GM19324 (cell line): ENCODE data around the gene MIPEP.
"Not testable (repeated sequence)": the region's sequence is repeated elsewhere in the genome, so short reads cannot be mapped to it uniquely, and the experiment has no call there.

ENCODE experiments used
- ATAC-seq: cut with Tn5 transposase; IDR thresholded peaks from one replicate; pipeline ENCODE4 v1.9.1; 2021; ENCODE audit warnings: mild to moderate bottlenecking, moderate library complexity; ENCODE audit not compliant: unreplicated experiment, low FRiP score

Gene MIPEP

DNA sequence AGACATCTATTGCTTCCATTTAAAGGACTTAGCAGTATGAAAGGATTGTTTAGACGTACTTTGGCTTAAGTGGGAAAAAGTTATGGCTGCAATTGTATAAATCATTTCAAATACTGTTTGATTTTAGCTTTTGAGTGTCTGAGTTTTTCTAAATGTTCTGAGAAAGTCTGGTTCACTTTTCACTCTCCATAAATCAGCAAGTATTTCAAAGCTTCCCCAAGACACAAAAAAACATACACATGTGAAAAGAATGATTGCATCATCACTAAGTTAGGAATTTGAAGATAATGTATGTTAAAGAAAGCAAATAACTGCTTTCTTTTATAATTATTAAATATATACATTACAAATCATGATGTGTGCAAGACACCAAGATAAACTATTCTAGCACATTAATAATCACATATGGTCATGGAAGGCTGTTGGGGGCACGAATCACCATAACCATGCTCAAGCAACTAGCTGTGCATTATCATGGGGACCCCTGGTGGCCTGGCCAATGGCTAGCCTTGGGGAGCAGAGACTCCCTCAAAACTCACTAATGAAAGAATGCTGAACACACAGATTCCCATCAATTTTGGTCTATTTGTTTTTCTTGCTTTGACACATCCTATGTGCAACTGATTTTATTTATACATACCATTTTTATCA, 111.1 kb downstream of the MIPEP start:
- ATAC-seq: no peak

DNA sequence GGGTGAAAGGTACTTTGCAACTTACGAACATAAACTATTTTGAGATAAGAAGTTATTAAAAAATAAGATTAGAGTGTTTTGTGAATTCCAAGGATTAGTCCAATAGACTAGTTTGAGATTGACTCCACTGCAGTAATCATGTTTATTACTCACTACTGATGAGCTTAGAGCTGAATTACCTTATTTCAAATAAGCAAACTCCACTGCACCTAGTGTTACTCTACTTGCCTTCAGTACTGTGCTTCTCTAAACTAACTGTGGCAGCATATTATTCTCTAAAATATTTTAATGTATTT, 111.7 kb downstream of the MIPEP start:
- peak; percentile 30 for ATAC-seq

DNA sequence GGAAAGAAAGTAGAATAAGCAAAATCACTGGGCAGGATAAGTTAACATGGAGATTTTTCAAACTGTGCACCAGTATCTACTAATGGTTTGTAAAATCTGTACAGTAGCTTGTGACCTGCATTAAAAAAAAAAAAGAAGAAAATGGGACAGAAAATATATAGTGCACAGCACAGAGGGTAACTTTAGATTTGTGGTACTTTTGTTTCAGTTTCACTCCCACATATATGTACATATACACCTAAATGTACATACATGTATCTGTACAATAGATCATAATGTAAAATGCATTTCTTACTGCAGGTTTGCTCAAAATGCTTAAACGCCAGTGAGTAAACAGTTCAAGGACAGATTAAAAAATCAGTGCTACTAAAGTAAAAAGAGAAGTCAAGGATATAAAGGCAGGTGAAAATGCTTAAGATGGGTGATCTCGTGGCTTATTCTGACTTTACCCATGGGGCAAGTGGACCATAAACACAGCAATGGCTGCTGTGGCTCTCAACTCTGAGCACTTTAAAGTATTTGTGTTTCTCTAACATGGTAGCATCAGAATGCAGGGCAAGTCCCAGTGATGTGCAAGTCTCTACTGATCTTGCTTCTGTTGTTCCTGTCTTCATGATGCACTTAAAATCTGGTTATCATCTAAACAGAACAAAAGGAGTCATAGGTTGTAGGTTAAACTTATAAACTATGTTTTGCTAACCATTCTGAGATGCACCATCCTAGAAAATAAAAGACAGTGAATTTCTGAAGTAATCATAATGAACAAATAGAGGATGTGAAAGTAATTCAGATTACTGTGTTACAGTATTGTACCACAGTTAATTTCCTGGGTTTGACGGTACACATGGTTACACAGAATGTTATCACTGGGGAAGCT, 112.3 kb downstream of the MIPEP start:
- ATAC-seq: peak; percentile 92

DNA sequence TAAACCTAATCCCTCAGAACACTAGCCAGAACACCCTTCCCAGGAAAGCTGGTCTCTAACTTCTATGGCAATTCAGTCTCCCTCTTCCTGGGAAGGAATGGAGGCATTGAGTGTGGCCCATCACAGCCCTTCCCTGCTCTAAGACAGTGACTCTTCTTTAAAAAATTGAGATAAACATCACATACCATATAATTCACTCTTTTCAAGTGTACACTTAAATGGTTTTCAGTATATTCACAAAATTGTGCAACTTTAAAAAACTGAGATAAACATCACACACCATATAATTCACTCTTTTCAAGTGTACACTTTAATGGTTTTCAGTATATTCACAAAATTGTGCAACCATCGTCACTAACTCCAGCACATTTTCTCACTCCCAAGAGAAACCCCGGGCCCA, 116.5 kb downstream of the MIPEP start:
- no peak for ATAC-seq

DNA sequence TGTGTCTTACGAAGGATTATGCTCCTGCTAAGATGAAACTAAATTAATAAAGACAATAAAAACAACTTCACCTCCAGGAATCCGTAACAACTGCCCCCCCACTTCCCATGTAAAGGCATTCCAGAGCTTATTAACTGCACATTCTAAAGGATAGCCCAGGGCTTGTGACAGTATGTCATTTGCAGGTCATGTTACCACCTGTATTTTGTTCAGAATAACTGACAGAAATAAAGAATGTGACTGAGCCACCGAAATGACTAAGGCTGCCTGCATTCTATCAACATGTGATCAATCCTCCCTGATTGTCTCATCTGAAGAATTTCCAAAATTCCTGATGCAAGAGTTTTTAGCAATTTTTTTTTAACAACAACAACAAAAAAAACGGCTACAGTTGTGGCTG, 117.2 kb downstream of the MIPEP start:
- no peak for ATAC-seq

DNA sequence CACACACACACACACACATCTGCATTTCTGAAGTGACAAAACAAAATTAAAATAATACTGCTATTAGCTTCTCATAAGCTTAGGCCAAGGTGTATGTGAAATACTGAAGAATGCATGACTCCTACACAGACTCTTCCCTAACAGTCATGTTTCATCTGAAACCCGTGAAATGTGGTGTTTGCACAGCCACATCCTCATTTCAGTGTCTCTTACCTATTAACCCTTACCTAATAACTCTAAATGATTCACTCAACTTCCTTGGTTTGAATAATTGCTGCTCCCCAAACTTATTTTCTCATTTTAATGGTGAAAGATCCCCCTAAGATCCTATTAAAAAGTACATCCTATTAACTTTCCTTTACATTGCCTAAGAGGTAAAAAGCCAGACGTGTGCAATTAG, 117.6 kb downstream of the MIPEP start:
- peak; percentile 84 for ATAC-seq

DNA sequence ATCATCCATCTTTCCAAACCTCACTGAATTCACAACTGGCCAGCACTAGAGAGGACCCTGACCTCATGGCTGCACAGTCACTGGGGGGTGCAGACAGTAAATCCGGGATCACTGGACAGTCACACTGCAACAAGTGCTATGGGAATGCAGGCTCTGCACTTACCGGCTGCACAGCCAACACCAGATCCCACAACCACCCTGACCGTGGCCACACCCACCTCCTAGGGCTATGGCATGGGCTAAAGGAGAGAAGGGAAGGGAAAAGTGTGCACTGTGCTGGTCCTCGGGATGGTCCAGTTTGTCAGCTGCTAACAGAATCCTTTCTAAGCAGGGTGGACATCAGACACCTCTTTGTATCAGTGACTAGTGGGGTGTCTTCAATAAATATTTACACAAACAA, 118.2 kb downstream of the MIPEP start:
- no peak for ATAC-seq

DNA sequence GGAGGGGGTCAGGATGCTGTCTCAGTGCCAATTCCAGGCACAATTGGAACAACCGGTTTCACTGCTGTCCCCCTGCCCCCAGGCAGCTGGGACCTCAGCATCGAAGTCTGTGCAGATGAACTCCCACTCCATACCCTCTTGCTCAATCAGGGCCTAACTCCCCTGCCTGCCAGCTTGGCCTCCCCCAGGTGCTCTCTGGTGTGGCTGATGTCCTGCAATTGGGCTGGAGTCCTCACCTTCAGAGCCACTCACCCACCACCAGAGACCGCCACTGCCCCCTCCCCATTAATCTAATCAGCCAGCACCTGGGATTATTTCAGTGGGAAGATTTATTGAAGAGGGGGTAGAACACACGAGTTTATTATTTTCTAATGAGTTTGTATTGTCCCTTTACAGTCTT, 118.8 kb downstream of the MIPEP start:
- no peak for ATAC-seq

DNA sequence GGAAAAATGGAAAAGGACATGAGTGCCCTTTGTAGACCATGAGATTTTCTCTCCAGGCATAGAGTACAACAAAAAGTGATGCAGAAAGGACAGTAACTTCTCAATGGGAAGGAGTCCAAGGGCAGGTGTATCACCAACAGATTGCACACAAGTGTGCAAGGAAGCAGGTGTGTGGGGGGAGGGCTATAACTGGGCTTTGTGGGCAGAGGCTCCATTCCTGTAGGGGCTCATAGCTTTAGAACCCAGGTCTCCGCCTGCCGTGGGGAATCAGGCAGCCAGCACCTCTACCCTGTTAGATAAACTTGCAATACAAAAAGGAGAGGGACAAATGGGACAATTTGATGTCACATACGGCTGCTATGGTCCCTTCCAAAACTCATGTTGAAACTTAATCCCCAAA, 119.8 kb downstream of the MIPEP start:
- ATAC-seq: no peak

DNA sequence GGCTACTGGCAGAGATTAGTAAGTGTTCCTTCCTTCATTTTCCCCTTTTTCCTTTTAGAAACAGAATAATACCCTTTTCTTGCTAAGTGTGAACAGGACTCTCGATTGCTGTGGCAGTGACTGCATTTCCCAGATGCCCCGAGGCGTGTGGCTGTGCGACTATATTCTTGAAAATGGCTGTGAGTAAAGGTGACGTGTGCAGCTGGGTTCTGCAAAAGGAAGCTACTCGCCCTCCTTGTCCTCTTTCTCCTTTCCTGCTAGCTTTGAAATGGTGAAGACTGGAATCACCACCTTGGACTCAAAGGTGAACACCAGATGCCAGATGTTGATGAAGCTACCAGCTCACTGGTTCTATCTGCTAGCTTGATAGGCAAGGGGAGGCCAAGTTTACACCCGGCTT, 121.4 kb downstream of the MIPEP start:
- ATAC-seq: no peak

DNA sequence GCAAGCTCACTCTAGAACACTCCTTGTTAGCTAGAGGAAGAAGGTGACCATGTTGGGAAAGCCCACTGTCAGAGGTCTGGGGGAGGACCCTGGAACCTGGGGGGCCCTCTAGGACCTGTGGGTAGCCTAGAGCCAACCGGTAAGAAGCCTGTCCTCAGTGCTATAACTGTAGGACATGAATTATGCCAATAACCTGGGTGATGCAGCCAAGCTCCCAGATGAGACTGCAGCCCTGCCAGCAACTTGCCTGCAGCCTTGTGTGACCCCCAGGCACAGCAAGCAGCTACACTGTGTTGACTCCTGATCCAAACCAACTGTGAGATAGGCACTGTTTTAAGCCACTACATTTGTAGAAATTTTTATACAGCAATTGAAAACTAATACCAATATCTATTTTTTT, 122.3 kb downstream of the MIPEP start:
- no peak for ATAC-seq

DNA sequence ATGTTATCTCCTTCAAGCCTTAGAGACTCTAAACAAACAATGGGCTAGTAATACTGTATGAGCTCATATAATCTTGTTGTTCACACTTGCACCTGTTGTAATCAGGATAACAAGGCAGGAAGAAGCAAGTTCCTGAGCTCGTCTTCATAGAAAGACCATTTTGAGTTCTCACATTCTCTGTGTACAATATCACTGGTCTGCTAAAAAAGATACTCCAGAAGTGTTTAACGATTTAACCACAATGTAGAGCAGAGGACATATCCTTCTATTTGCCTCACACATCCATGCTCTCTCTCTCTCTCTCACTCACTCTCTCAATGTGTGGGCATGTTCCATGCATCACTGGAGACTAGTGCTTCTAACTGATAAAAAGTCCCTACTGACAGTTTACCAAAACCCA, 122.9 kb downstream of the MIPEP start:
- no peak for ATAC-seq

DNA sequence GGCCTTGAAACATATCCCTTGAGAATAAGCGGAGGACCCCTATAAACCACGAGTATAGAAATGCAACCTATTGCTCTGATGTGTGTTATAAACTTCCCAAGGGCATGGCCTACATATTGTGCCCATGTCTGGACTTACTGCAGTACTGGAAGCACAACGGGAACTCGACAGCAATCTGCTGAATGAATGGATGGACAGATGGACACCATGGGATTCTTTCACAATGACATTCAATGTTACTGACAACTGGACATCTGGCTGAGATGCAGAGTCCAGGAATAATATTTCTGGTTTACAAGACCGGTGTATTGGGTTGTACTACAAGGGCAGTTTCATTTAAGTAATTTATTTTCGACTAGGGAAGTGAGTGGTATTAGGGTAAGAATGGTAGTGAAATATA, 123.7 kb downstream of the MIPEP start:
- no peak for ATAC-seq

DNA sequence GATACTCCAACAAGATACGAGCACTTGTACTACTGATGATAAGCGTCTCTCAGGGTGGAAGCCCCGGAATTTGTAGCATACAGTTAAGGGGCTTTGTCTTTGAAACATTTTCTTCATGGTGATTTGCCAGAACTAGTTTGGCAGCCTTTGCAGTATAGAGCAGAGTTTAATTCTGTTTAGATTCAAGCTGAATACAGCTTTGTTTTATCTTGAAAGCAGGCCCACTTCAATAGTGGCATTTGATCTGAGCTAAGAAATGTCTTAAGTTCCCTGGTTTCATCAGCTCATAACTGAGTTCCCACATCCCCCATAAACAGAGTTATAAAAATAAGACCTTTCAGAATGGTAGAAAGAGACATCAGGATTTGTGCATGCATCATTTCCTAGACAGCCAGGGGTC, 125.9 kb downstream of the MIPEP start:
- ATAC-seq: no peak

DNA sequence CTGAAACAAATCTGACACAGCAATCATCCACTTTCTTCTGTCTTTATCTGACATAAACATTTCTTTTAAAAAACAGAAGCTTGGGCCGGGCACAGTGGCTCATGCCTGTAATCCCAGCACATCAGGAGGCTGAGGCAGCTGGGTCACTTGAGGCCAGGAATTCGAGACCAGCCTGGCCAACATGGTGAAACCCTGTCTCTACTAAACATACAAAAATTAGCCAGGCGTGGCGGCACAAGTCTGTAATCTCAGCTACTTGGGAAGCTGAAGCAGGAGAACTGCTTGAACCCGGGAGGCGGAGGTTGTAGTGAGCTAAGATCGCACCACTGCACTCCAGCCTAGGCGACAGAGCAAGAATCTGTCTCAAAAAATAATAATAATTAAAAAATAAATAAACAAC, 127.4 kb downstream of the MIPEP start:
- not testable (repeated sequence) for ATAC-seq

DNA sequence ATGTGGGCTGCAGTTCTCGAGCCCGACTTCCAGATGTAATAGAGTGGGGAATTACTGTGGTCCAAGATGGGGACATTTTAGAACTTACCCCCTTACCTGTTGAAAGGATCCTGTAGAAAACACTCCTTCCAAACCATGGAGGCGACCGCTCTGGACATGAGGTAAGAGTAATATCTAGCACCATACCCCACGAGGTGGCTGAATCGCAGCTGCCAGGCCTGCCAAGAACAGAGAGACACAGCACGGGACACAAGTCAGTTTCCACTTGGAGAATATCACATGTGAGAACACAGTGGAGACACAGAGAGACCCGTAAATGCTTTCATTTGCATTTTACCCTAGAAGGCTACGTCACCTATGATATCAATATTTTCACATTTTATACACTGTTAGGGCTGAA, 129.2 kb downstream of the MIPEP start:
- no peak for ATAC-seq

DNA sequence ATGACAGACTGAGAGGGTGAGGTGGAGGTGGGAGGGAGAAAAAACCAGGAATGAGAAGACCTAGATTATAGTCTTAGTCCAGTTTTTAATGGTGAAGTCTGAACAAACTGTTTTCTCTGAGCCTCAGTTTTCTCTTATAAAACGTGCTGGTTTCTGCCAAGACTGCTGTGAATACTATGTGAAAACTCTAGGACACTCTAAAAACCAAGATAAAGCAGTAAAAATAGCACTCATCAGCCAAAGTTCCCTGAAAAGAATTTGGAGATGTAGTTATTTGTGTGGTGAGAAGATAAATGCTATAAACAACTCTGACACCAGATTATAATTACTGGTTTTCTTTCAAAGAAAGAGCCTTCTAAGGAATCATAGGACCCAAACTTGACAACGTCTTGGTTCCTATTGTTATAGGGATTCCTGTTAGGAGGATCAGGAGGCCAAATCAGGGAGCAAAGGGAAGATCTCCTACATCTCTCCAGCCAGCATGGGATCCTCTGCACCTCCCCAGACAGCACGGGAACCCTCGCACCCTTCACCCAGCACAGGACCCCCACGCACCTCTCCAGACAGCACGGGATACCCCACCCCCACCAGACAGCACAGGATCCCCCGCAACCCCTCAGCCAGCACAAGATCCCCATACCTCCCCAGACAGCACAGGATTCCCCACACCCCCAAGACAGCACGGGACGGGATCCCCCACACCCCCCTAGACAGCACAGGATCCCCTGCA, 130.2 kb downstream of the MIPEP start:
- ATAC-seq: no peak

DNA sequence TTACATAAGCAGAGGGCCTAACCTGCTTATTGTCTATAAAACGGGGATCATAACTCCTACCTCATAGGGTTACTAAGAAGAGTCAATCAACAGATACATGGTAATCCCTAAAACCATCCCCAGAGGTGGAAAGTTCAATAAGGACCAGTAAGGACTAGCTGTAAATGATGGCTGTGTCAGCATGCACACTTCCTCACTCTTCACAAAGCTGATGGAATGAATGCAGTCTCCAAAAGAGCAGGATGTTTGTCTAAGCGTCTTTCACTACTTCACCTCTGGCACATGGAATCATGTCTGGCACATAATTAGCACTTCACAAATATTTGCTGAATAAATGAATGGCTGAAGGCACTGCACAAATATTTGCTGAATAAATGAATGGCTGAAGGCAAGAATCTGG, 134.2 kb downstream of the MIPEP start:
- ATAC-seq: no peak

DNA sequence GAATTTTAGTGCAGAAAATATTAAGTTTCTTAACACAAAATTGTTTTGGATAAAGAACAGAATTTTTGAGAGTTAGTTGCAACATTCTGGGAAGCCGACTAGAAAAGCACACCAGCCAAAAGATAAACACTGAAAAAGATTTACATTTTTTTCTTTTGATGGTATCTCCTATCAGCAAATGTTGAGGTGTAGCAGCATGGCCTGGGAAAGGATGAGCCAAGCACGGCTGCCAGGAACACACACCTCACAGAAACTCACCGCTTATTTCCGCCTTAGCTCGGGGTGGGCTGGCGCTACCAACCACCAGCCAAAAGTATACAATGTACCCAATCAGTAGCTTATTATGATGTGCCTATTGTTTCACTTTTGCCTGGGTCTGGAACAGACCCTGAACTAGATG, 134.7 kb downstream of the MIPEP start:
- no peak for ATAC-seq

DNA sequence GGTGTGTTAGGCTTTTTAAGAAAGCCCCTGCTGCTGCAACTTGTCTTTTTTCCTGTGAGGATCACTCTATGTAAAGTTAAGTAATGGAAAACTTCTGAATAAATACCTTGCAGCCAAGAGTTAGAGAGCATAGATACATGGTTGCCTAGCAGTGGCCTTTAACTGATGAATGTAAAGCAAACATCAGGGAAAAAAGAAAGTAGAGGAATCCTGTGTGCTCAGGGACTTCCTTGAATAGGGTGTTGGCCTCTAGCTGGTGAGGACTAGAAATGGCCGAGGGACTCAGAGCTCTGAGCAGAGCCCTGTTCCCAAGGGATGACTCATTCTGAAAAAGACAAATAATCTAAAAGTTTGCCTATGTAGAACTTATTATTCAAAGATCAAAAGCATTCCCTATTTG, 135.7 kb downstream of the MIPEP start:
- ATAC-seq: no peak

DNA sequence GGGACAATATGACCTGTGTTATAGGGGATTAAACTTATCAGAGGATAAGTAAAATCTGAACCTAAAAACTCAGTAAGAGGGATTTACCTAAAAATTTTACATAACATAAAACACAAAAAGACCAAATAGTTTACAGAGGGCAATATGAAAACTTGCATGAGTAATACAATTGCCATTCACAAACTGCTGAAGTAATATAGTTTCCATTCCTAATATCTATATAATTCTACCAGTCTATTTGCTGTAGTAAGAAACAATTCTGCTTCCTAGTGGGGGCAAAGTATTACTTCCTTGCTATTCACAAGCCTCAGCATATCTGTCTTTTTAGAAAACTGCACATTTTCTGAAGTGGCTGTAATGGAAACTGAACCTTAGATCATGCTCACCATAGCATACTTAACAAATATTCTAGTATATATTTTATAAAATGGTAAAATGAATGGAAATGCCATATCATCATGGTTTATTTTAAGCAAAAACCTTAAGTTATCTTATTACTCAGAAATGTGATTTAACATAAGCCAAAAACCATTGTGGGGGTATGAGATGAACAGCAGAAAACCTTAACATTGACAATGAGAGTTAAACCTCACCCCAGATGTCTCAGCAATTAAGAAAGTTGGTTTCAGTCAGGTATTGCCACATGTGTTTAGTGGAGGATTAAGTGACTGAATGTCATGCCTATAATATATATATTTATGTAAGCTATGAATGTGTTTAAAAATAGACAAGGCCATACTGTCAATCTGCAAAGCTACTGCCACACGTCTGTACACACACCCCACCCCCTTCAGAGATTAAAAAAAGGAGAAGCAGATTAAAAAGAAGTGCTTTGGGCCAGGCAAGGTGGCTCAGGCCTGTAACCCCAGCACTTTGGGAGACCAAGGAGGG, 136.8 kb downstream of the MIPEP start:
- no peak for ATAC-seq
